GM18870 (cell line): ENCODE data around the gene HDAC4.
"Not testable (repeated sequence)": the region's sequence is repeated elsewhere in the genome, so short reads cannot be mapped to it uniquely, and the experiment has no call there.

Experiments
- ATAC-seq: cut with Tn5 transposase; IDR thresholded peaks from one replicate; pipeline ENCODE4 v1.9.1; 2021; ENCODE audit warnings: moderate library complexity; ENCODE audit not compliant: unreplicated experiment

The HDAC4 gene

DNA sequence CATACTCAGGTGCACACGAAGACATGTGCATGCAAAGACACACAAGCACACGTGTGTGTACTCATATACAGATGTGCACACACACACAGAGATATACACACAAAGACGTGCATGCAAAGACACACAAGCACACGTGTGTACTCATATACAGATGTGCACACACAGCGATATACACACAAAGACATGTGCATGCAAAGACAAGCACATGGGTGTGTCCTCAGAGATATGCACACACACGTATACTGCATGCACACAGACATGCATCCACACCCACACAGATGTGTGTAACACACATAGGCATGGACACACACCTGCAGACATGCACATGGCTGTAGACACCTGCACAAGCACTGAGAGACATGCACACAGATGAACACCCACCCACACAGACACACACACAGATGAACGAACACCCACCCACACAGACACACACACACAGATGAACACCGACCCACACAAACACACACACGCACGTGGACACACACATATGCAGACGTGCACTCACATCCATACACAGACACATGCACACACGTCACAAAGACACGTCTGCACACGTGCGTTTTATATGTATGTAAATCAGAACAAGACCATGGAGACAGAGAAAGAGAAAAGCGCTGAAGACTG is 321.0 kb downstream of the HDAC4 start:
- no peak for ATAC-seq

DNA sequence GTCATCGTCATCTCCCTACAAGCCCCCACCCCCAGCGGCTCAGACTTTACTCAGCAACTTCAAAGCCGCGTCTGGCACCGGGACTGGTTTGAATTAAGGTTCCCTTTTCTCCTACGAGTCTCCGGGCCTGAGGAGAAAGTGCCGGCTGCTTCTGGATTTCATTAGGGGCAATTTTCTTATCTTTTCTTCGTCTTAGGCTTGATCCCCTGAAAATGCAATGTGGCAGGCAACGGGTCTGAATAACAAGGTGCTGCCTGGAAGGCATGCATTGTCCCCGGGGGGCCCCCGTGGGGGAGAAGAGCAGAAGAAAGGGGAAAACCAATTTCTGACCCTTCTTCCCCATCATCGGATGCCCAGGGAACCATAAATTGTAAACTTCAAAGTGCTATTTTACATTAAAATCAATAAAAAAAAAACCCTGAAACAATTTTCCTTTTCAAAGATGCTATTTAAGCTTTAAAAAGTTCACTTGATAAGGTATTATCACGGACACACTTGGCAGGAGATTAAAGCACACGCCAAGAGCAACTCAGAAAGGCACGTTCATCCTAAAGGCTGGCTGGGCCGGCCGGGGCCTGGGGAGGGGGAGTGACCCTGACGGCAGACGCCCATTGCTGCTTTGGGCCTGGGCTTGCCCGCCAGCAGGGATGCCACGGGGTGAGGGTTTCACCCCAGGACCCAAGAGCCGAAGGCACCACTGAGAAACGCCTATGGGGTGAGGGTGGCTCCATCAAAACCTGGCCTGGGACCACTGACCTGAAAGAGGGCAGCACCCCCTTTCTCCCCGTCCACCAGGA is 322.5 kb downstream of the HDAC4 start:
- ATAC-seq, result no peak

DNA sequence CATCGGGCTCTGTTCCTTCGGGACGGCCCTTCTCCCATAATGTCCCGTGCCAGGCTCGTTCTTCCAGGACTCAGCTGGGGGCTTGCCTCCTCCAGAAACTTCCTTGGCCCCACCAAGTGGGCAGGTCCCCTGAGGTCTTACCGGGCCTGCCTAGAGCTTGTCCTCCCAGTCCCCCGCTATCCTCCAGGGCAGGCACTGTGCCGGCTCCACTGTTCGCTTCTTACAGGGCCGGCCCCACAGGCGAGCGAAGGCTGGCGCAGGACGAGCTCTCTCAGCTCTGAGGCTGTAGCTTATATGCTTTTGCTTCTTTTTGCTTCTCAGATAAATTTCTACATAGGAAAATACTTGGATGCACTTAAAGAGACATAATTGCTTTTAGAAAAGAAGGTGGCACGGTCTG is 323.6 kb downstream of the HDAC4 start:
- ATAC-seq, result no peak

DNA sequence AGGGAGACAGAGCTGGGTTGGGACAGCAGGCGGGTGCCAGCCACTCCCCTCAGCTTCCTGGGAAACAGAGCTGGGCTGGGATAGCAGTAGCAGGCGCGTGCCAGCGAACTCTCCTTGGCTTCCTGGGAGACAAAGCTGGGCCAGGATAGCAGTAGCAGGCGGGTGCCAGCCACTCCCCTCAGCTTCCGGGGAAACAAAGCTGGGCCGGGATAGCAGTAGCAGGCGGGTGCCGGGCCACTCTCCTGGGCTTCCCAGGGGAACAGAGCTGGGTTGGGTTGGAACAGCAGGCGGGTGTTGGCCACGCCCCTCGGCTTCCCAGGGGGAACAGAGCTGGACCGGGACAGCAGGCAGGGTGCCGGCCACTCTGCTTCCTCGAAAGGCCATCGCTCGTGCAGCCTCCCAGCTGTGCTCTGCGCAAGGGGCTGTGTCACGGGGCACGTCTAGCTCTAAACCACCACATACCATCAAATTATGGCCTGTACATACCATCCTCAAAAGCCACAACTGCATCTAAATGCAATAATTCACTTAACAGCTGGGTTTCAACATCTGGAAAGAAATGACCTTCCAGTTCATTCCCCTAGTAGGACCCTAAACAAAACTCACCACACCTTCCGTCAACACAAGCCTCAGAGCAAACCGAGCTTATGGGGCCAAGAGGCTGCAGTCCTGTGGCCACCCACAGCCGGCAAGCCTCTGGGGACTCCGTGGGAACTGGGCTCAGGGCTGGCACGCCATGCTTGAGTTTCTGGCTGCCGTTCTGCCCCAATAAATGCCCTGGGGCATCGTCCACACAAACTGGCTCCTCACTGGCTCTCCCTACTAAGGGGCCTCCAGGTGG is 324.7 kb downstream of the HDAC4 start:
- ATAC-seq, result no peak

GRCh38 chr2:239073745-239074530 is 326.9 kb downstream of the HDAC4 start:
- no peak for ATAC-seq

- no peak for ATAC-seq
Measured at GRCh38 chr2:239073270-239073669, 327.6 kb downstream of the HDAC4 start.

- no peak for ATAC-seq
Measured at GRCh38 chr2:239072786-239073185, 328.0 kb downstream of the HDAC4 start.

DNA sequence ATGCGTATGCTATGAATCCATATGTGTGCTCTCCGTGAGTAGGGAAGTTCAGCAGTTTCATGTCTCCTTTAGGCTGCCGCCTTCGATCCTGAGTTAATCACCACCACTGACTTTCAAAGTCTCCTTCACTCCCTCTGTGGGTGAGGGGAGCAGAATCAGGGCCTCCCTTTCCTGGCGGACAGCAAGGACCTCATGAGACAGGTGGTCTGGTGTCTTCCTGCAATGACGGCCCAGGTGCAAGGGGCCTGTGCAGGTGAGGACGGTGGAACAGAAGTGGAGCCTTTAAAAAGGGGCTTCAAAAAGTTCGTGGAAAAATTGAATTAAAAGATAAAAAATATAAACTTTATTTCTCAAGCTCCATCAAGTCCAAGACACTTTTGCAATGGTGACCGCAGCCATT is 330.4 kb downstream of the HDAC4 start:
- ATAC-seq, result no peak

GRCh38 chr2:239069362-239070333 is 331.2 kb downstream of the HDAC4 start:
- ATAC-seq, result not testable (repeated sequence)

DNA sequence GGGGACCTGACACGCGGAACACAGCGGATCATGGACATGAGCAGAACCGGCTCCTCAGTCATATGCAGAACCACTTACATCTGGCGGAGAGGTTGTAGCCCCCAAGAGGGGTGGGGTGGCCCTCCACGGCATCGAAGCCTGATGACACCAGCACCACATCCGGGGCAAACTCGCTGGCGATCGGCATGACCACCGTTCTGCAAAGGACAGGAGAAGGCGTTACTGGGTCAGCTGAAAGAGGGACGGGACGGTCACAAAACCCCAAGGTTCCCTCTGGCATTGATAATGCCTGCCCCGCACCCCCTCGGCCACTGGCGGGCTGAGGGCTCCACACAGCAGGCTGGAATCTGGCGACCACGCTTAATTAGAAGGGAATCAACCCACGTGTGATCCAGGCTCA is 332.4 kb downstream of the HDAC4 start:
- ATAC-seq, result no peak

- ATAC-seq, result no peak
Measured at GRCh38 chr2:239067196-239067865, 333.5 kb downstream of the HDAC4 start.

DNA sequence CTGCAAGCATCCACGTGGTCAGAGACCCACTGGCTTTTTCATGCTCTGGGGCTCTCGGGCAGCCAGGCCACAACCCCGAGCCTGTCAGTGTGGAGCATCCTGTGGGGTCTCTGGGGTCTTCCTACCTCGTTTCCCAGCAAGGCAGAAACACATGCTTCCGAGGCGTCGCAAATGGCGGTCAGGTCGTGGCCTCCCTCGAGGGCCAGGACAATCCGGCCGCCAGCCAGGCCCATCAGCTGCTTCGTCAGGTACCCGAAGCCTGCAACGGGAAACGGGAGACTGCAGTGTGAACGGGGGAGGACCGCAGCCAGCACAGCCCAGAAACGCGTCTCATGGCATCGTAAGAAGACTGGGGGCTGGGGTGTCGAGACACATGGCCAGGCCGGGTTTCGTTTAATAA is 334.2 kb downstream of the HDAC4 start:
- no peak for ATAC-seq

- no peak for ATAC-seq
Measured at GRCh38 chr2:239065962-239066361, 334.9 kb downstream of the HDAC4 start.

DNA sequence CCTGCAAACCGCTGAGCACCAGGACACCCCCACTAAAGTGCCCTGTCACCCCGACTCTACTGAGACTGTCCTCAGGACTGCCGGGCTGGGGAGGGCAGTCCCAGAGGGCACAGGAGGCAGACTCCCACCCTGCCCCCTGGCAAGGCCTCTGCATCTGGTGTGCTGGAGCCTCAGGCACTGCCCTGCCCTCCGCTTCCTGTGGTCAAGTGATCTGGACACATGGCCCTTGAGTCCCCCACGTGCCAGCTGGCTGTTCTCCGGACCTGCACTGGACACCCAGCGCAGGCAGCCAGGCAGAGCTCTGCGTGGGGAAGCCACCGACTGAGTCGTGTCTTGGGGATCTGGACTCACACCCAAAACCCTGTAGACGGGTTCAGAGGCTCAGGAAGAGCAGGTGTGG is 335.3 kb downstream of the HDAC4 start:
- ATAC-seq, result no peak

- ATAC-seq, result no peak
Measured at GRCh38 chr2:239064891-239065290, 335.9 kb downstream of the HDAC4 start.

- no peak for ATAC-seq
Measured at GRCh38 chr2:239064253-239064652, 336.6 kb downstream of the HDAC4 start.

DNA sequence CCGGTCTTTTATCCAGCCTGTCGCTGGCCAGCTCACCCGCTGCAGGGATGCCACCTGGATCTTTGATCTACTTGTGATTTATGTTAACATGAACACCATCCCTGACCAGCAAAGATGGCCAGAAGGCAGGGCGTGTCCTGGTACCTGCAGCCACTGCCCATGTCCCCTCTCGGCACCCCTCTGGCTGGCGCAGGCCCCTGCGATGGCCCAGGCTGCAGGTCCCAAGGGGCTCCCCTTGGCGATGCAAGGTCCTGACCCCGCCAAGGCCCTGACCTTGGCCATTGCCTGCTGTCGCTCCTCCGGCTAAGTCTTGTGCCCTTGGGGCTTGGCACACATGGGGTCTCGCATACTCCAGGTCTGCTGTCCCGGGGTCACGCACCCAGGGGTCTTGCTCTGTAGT is 338.1 kb downstream of the HDAC4 start:
- no peak for ATAC-seq

- ATAC-seq, result no peak
Measured at GRCh38 chr2:239061824-239062570, 338.8 kb downstream of the HDAC4 start.
